Activated T-cell treated with anti-CD3 and anti-CD28 coated beads for 4 hours (primary cell): ENCODE measurements around the gene RORC.
"Not testable (repeated sequence)": the region's sequence is repeated elsewhere in the genome, so short reads cannot be mapped to it uniquely, and the experiment has no call there.

ENCODE experiments used
- DNase-seq: peaks from one replicate; pipeline ENCODE4 v3.0.0-alpha.2; 2020

RORC gene

DNA sequence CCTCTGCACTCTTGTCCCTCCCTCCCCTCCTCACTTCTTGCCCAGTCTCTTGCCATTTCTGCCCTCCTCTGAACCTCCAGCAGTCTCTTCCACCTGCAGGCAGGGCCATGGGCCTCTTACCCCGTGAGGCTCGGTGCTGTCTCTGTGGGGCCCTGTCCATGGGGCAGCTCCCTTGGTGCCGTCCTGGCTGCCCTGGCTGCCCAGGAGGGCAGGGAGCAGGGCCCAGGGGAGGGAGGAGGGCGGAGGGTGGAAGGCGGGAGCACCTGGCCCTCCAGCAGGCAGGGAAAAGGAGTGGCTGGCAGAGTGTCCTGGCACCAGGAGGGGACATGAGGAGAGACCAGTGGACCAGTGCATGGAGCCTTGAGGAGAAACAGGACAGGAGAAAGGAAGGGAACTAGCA is at the start of gene RORC:
RORC (minus strand) TSS at position 198 of the 400 bp plus-strand sequence; CDS start at position 160, 38 bp downstream.
- DNase-seq: no peak

- DNase-seq: no peak
Observed at GRCh38 chr1:151875419-151876097, 44.0 kb upstream of the RORC start.

DNA sequence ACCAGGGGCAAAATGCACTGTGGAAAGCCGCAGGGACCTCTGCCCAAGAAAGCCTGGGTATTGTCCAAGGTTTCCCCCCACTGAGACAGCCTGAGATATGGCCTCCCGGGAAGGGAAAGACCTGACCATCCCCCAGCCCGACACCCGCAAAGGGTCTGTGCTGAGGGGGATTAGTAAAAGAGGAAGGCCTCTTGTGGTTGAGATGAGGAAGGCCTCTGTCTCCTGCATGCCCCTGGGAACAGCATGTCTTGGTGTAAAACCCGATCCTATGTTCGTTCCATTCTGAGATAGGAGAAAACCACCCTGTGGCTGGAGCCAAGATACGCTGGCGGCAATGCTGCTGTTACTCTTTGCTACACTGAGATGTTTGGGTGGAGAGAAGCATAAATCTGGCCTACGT is 41.2 kb upstream of the RORC start:
- DNase-seq: not testable (repeated sequence)

DNA sequence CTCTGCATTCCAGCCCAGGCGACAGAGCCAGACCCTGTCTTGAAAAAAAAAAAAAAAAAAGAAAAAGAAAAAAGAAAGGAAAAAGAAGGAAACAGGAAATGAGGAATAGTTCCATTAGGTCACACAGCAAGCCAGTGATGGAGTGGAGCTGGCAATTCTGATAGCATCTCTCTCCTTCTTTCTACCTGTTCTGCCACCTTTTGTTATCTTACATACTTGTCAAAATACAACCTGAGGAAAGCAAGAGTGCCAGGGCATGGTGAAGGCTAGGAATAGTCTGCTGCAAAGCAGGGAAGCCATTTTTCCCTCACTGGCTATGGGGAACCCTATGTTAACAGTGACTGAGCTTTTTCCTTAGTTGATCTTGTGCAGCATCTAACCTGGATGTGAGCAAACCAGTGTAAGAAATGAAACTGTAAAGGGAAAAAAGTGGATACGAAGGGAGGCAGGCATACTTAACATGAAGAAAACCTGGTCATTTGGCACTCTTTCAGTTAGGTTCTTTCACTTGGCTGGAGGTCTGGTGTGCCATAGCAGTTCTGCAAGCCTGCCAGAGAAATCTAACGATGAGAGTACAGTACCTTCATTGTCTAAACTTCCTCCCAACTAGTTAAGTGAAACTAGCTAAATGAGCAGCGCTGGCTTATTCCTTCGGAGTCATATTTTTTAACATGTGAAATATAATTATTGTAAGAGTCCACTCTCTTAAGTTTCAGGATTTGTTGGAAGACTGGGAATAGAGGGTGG is 39.9 kb upstream of the RORC start:
- no peak for DNase-seq

DNA sequence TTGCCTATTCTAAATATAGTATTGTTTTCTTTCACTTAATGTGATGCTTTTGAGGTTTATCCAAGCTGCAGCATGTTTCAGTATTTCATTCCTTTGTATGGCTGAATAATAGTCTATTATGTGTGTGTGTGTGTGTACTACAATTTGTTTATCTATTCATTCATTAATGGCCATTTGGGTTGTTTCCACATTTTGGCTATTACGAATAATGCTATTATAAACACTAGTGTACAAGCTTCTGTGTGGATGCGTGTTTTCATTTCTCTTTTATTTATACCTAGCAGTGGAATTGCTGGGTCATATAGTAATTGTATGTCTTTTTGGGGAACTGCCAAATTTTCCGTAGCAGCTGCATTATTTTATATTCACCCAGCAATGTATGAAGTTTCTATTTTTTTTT is 36.9 kb upstream of the RORC start:
- no peak for DNase-seq

DNA sequence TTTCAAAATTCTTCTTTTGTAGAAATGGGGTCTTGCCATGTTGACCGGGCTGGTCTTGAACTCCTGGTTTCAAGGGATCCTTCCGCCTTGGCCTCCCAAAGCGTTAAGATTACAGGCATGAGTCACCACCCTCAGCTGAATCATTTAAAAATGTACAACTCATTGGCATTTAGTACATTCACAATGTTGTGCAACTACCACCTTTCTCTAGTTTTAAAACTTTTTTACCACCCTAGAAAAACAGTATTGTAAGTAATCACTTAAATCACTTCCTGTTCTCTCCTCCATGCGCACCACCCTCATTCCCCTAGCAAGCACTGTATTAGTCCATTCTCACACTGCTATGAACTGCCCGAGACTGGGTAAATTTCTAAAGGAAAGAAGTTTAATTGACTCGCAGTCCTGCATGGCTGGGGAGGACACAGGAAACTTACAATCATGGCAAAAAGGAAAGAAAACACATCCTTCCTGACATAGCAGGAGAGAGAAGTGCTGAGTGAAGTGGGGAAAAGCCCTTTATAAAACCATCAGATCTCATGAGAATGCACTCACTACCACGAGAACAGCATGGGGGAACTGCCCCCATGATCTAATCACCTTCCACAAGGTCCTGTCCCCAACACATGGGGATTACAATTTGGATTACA is 36.3 kb upstream of the RORC start:
- DNase-seq: no peak

- no peak for DNase-seq
Observed at GRCh38 chr1:151867321-151867720, 35.7 kb upstream of the RORC start.

DNA sequence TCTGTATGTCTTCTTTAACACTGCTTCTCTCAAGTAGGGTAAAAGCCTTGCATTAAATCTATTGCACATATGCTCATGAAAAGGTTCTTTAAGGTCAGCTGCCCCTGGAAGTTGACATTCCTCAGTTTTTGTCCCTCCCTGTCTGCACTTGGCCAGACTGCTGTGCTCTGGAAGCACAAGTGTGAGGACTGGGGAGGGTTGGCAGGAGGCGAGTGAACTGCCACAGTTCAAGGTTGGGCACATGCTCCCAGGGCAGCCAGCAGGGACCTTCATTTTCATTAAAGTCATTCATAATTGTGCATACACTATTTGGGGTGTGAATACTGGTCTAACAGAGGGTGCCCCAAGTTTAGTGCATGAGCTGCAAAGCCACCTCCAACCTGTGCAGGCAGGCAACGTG is 32.8 kb upstream of the RORC start:
- no peak for DNase-seq

DNA sequence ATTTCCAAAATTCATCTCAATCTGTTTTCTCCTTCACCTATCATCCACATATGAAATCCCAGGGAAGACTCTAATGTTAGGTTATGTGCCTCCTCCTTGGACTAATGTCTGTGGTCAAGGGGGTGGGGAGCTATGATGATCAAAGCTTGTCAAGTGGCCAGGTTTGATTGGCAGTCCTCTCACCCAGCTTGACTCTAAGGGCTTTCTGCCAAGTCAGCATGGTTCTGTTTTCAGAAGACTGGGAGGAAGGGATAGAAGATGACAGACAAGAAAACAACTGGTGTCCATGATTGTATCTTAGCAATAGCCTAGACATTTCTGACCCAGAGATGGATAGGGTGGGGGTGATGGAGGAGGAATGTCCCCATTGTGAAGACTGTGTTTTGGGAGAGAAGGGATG is 31.0 kb upstream of the RORC start:
- no peak for DNase-seq

DNA sequence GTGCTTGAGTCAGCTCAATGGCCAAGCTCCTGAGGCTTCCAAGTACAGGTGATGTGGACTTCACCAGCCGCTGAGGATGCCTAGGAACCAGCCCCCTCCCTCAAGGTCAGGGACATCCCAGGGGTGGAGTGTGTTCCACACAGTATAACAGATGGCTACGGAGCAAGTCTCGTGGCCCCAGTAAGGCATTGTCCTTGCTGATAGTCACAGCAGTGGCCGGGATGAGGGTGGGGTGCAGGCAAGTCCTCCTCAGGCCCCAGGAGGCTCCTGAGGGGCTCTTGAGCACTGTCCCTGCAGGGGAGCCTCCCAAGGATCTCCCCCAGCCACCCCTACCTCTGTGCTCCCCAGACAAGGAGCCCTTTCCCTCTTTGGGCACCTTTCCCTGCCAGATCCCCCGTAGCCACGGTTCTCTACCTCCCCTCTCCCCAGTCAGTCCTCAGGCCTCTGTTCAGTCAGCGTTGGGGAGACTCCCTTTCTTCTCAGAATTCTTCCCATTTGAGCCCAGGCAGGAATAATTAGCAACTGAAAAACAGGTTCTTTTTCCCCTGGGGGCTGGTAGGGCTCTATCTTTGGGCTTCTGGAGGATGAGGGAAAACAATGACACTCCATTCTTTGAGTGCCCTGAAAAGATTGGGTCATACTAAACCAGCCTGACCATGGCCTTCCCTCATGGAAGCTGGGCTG is 29.0 kb upstream of the RORC start:
- no peak for DNase-seq

DNA sequence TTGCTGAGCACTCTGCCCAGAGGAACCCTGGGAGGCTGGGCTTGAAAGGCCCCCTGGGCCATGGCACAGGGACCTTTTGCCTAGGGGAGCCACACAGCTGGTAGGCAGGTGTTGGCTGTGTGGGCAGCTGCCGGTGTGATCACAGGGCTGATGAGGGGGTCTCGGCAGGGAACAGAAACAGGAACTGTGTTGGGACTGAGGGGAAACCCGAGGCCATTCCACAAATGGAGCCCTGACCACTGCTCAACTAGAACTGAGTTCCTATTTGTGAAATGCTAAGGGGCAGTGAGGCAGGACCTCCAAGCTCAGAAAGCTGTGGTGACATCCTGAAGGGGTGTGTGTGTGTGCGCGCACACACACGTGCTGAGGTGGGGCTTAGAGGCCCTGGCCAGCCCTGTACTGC is 28.3 kb upstream of the RORC start:
- DNase-seq: no peak

- no peak for DNase-seq
Observed at GRCh38 chr1:151858886-151859665, 27.5 kb upstream of the RORC start.

GRCh38 chr1:151858030-151858746 is 26.6 kb upstream of the RORC start:
- DNase-seq: no peak

GRCh38 chr1:151855933-151856332 is 24.3 kb upstream of the RORC start:
- DNase-seq: no peak

DNA sequence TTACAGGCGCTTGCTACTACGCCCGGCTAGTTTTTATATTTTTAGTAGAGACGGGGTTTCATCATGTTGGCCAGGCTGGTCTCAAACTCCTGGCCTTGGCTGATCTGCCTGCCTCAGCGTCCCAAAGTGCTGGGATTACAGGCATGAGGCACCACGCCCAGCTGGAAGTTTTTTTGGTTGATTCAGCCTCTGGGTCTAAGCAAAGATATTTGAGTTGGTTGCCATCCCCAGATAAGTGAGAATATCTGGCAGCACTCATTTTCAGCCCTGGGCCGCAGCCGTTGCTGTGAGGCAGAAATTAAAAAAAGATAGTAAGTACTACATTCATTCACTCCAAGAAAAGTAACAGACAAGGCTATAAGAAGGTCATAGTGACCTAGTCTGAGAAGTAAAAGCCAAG is 23.9 kb upstream of the RORC start:
- not testable (repeated sequence) for DNase-seq

GRCh38 chr1:151854658-151855057 is 23.1 kb upstream of the RORC start:
- DNase-seq: no peak

DNA sequence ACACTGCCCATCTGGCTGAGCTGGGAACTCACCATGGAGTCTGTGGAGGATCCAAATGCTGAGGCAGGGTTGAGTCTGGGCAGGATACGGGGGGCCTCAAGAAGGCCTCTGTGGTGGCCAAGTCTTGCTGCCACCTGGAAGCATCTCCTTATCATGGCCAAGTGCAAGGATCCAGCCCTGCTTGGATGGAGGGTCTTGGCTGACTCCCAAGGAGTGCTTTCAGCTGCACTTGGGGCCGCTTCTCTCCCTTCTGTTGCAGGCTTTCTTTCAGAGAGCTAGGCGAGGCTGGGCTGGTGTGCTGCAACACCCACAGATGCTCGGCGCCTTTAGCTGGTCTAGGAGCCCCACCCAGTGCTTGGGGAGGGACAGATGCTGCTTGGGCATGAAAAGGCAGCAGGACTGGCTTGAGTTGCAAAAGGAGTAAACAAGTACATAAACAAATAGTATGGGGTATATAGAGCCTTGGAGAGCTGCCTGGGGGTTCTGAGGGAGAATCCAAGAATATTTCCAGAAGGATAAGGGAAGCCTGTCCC is 21.9 kb upstream of the RORC start, which contains the start of gene THEM5:
THEM5 (minus strand) TSS at position 302 of the 533 bp plus-strand sequence; CDS start at position 155, 147 bp downstream.
- no peak for DNase-seq

DNA sequence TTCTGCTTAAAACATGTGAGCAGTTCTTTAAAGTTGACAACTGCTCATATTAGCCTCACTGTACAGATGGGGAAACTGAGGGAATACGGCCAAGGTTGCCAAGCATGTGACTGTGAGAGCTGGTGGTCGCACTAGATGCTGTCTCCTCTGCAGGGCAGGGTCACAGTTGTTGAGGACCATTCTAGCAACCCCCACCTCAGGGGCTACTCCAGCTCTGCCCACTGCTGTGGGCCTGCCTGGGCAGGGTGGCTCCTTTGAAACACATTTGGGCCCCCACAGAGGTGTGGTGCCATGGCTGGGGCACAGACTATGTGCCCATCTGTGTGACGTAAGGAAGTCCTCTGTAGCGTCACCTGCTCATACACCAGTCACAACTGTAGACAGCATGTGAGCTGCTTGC is 21.1 kb upstream of the RORC start:
- DNase-seq: no peak

GRCh38 chr1:151851886-151852285 is 20.3 kb upstream of the RORC start:
- no peak for DNase-seq

DNA sequence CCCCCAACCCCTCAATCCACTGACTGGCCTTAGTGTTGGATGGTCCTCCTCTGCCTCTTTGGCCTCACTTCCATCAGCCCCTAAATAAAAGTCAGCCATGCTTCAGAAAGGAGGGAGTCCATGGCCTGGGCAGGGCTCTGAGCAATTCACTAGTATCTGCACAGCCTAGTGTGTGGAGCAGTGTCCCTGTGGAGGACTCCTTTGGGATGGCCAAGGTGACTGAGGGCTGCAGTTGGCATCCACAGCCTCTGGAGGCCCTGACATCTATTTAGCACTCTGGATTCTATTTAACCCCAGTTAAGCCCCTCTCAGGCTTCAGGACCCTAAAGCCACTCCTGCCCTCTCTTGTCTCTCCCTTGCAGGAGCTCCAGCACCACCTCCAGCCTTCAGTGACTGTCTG is 18.3 kb upstream of the RORC start:
- no peak for DNase-seq

DNA sequence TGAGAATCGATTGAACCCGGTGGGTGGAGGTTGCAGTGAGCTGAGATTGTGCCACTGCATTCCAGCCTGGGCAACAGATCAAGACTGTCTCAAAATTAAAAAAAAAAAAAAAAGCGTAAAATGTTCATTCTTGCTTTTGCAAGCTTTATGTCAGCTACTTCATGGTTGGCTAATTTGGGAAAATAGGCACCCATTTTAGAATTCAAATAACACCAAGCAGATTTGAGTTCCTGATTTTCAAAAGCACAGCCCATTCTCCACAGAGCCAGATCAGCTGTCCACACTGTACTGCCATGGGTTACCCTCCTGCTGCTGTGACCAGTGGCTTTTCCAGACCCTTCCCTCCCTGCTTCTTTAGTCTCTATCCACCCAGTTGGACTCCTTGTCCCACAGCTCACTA is 17.5 kb upstream of the RORC start:
- DNase-seq: no peak
